ENCODE results near the gene PUS1. TPM values are rescaled to one million over a fixed set of nuclear protein-coding genes. Genes with fewer than 3 reads are reported as not detected.
"Not testable (repeated sequence)": the region's sequence is repeated elsewhere in the genome, so short reads cannot be mapped to it uniquely, and the experiment has no call there.

PUS1 gene
- total and polyA plus RNA-seq, 7 donors: 11.7 to 46.8 (median 20.1) TPM

GRCh38 chr12:131885543-131886057 is 43.5 kb upstream of the PUS1 start:
- intact Hi-C loops (cut with DNase I): no loop called here
- no peaks in the 10 kb centered on the region for H3K4me1 ChIP-seq
- no peak for ATAC-seq
- no peak for TF ChIP-seq CTCF (IDR thresholded peaks at IDR 0.05)
- peaks cover 8% of the 10 kb centered on the region for H3K9me3 ChIP-seq
- H3K4me3 ChIP-seq: no peak overlapping the region
- no peaks in the 10 kb centered on the region for H3K27me3 ChIP-seq (ENCODE audit: insufficient read depth in 3 of 3, low read length in 2 of 3)
- H3K36me3 ChIP-seq (ENCODE audit: insufficient read depth in 1 of 2, low read depth in 1 of 2): no peaks in the 10 kb centered on the region
- H3K27ac ChIP-seq: no peak overlapping the region
- DNase-seq: no peak
- 92 to 93% (median 92%) methylated on average over 7 of the region's 7 CpGs for WGBS, 3 donors

DNA sequence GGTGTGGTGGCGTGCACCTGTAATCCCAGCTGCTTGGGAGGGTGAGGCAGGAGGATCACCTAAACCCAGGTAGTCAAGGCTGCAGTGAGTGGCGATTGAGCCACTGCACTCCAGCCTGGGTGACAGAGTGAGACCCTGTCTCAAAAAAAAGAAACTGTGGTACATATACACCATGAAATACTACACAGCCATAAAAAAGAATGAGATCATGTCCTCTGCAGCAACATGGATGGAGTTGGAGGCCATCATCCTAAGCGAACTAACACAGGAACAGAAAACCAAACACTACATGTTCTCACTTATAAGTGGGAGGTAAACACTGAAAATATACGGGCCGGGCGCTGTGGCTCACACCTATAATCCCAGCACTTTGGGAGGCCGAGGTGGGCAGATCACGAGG is 37.4 kb upstream of the PUS1 start:
- 84 to 87% (median 85%) methylated on average over 8 of the region's 8 CpGs for WGBS, 3 donors
- ATAC-seq; H3K27ac ChIP-seq; H3K27me3 ChIP-seq (ENCODE audit: insufficient read depth in 3 of 3, low read length in 2 of 3); H3K4me1 ChIP-seq; DNase-seq; H3K36me3 ChIP-seq (ENCODE audit: insufficient read depth in 1 of 2, low read depth in 1 of 2); H3K4me3 ChIP-seq; intact Hi-C loops (cut with DNase I); H3K9me3 ChIP-seq: not testable (repeated sequence)

- Histone ChIP-seq H3K9me3 (no peaks in the 10 kb centered on the region), H3K4me3 (no peak overlapping the region), H3K27me3 (ENCODE audit: insufficient read depth in 3 of 3, low read length in 2 of 3) (no peaks in the 10 kb centered on the region), H3K27ac (peak overlapping the region; percentile 25), H3K4me1 (peaks cover 13% of the 10 kb centered on the region), H3K36me3 (ENCODE audit: insufficient read depth in 1 of 2, low read depth in 1 of 2) (peaks cover 0 to 4% of the 10 kb centered on the region in 2 donors)
- intact Hi-C loops (cut with DNase I): no loop called here
- ATAC-seq (no peak), DNase-seq (no peak)
- no peak for TF ChIP-seq CTCF (IDR thresholded peaks at IDR 0.05)
- WGBS, 3 donors: 69 to 73% (median 71%) methylated on average over 26 of the region's 26 CpGs
Measured at GRCh38 chr12:131892711-131893604, 36.1 kb upstream of the PUS1 start.

GRCh38 chr12:131893605-131894312 is 35.3 kb upstream of the PUS1 start:
- TF ChIP-seq CTCF (IDR thresholded peaks at IDR 0.05): no peak
- Histone ChIP-seq H3K4me1 (peaks cover 21% of the 10 kb centered on the region), H3K4me3 (peak overlapping the region; percentile 78), H3K9me3 (no peaks in the 10 kb centered on the region), H3K27ac (peak overlapping the region; percentile 98), H3K36me3 (ENCODE audit: insufficient read depth in 1 of 2, low read depth in 1 of 2) (peaks cover 0 to 4% of the 10 kb centered on the region in 2 donors), H3K27me3 (ENCODE audit: insufficient read depth in 3 of 3, low read length in 2 of 3) (no peaks in the 10 kb centered on the region)
- ATAC-seq (no peak), DNase-seq (no peak)
- intact Hi-C loops (cut with DNase I): no loop called here
- WGBS, 3 donors: 39 to 50% (median 42%) methylated on average over 15 to 18 of the region's 19 CpGs

DNA sequence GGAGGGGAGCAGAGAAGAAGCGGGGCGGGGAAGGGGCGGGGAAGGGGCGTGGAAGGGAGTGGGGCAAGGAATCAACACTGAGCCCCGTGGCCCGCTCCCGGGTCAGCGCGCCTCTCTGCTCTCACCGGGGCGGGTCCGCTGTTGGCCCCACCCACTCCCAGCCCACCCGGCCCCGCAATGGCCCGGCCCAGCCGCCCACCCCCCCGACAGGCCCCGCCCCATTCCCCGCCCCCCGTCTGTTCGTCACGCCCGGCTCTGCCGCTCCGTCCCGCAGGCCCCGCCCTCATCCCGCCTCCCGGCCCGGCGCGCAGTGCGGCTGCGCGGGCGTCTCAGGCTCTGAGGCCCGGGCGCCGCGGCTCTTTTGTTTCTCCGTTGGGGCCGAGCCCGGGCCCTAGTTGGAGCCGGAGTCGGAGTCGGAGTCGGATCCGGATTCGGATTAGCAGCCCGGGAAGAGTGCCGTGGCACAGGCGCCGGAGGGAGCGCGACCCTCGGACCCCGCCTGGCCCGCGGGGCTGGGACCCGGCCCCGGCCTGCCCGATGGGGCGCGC is 34.7 kb upstream of the PUS1 start, which contains the start of gene ULK1:
ULK1 (plus strand) TSS at position 310 of the 548 bp plus-strand sequence. CDS start 380 bp downstream, outside the sequence.
- peaks cover 0 to 4% of the 10 kb centered on the region in 2 donors for H3K36me3 ChIP-seq (ENCODE audit: insufficient read depth in 1 of 2, low read depth in 1 of 2)
- H3K27ac ChIP-seq: peak within 1 kb of the TSS; percentile 98
- intact Hi-C loops (cut with DNase I): no loop called here
- H3K4me1 ChIP-seq: peaks cover 26% of the 10 kb centered on the region
- TF ChIP-seq CTCF (IDR thresholded peaks at IDR 0.05): no peak
- H3K4me3 ChIP-seq: peak within 1 kb of the TSS; percentile 78
- 0% methylated on average over 22 to 64 of the region's 64 CpGs for WGBS, 3 donors
- H3K27me3 ChIP-seq (ENCODE audit: insufficient read depth in 3 of 3, low read length in 2 of 3): no peaks in the 10 kb centered on the region
- DNase-seq (peak; percentile 94 to 96), ATAC-seq (peak; percentile 62 to 69 (median 64))
- H3K9me3 ChIP-seq: no peaks in the 10 kb centered on the region
